Neural cell (in vitro differentiated cells): ENCODE data around the gene IGFBPL1. TPM values are rescaled to one million over a fixed set of nuclear protein-coding genes. Genes with fewer than 3 reads are reported as not detected.

Experiments
- H2AFZ ChIP-seq: fragments of 200-600, 300-800 bp; sonication (generic), shearing (Covaris generic); 2 replicates; pipeline ENCODE4 v1.6.0; 2014; ENCODE audit warnings: low read depth, mild to moderate bottlenecking, antibody characterized with exemption, low read length, moderate library complexity
- H3F3A ChIP-seq: fragments of 200-600 bp; shearing (Covaris generic); 2 replicates; pipeline ENCODE4 v1.6.1; 2016; ENCODE audit warnings: mild to moderate bottlenecking, moderate library complexity, mixed read lengths, antibody characterized with exemption, low read length; ENCODE audit not compliant: insufficient read depth, poor library complexity, severe bottlenecking
- H3K27ac ChIP-seq: fragments of 200-600, 300-800 bp; sonication (generic), shearing (Covaris generic); 2 replicates; pipeline ENCODE4 v1.5.1; 2014; ENCODE audit warnings: mild to moderate bottlenecking, low read length, moderate library complexity
- H3K27me3 ChIP-seq: fragments of 300-800, 200-600 bp; sonication (generic), shearing (Covaris generic); 2 replicates; pipeline ENCODE4 v1.6.0; 2014; ENCODE audit warnings: mild to moderate bottlenecking, low read depth, low read length, moderate library complexity; ENCODE audit not compliant: insufficient read depth
- H3K36me3 ChIP-seq: fragments of 300-800, 200-600 bp; sonication (generic), shearing (Covaris generic); 2 replicates; pipeline ENCODE4 v1.5.1; 2014; ENCODE audit warnings: mild to moderate bottlenecking, antibody characterized with exemption, low read length, moderate library complexity; ENCODE audit not compliant: insufficient read depth
- H3K4me2 ChIP-seq: fragments of 300-800, 200-600 bp; sonication (generic), shearing (Covaris generic); 2 replicates; pipeline ENCODE4 v1.6.0; 2014; ENCODE audit warnings: mild to moderate bottlenecking, low read length
- H3K4me3 ChIP-seq: fragments of 300-800, 200-600 bp; sonication (generic), shearing (Covaris generic); 2 replicates; pipeline ENCODE4 v1.5.1; 2014; ENCODE audit warnings: mild to moderate bottlenecking, low read length, moderate library complexity
- H3K79me2 ChIP-seq: fragments of 200-600 bp; shearing (Covaris generic); replicated peaks from 2 replicates; pipeline ENCODE4 v1.6.0; 2014; ENCODE audit warnings: mild to moderate bottlenecking, low read length, moderate library complexity; ENCODE audit not compliant: insufficient read depth
- H3K9ac ChIP-seq: fragments of 300-800, 200-600 bp; sonication (generic), shearing (Covaris generic); 2 replicates; pipeline ENCODE4 v1.6.1; 2016; ENCODE audit warnings: mild to moderate bottlenecking, low read length, mixed read lengths
- H3K9me2 ChIP-seq: fragments of 200-600 bp; shearing (Covaris generic); 2 replicates; pipeline ENCODE4 v1.6.1; 2016; ENCODE audit warnings: mild to moderate bottlenecking, low read length, mixed read lengths; ENCODE audit not compliant: insufficient read depth
- H3K9me3 ChIP-seq: fragments of 200-600, 300-800 bp; sonication (generic), shearing (Covaris generic); 2 replicates; pipeline ENCODE4 v1.6.1; 2016; ENCODE audit warnings: mild to moderate bottlenecking, mixed run types, low read length, moderate library complexity, mixed read lengths
- H4K20me1 ChIP-seq: fragments of 200-600 bp; shearing (Covaris generic); 2 replicates; pipeline ENCODE4 v1.6.1; 2016; ENCODE audit warnings: mild to moderate bottlenecking, mixed run types; ENCODE audit not compliant: insufficient read depth
- EP300 ChIP-seq: fragments of 450-650 bp; conservative IDR thresholded peaks from 2 replicates; pipeline ENCODE4 v1.6.1; 2014; ENCODE audit warnings: antibody characterized with exemption, mild to moderate bottlenecking, moderate library complexity; ENCODE audit not compliant: poor library complexity, severe bottlenecking
- EZH2 ChIP-seq: fragments of 200-600, 300-800 bp; shearing (Covaris generic), sonication (generic); IDR thresholded peaks from 2 replicates; pipeline ENCODE4 v1.6.1; 2014; ENCODE audit warnings: antibody characterized with exemption, low read length, borderline replicate concordance, mild to moderate bottlenecking; ENCODE audit not compliant: insufficient read depth, poor library complexity, severe bottlenecking
- MXI1 ChIP-seq: fragments of 450-650 bp; conservative IDR thresholded peaks from 2 replicates; pipeline ENCODE4 v1.6.1; 2014; ENCODE audit warnings: antibody characterized with exemption, mild to moderate bottlenecking; ENCODE audit not compliant: poor library complexity, severe bottlenecking
- POLR2AphosphoS5 ChIP-seq: IDR thresholded peaks from 2 replicates; pipeline ENCODE4 v1.6.1; 2012
- RAD21 ChIP-seq: fragments of 450-650 bp; conservative IDR thresholded peaks from 2 replicates; pipeline ENCODE4 v1.6.1; 2014; ENCODE audit warnings: antibody characterized with exemption, mild to moderate bottlenecking, moderate library complexity
- SMC3 ChIP-seq: fragments of 450-650 bp; conservative IDR thresholded peaks from 2 replicates; pipeline ENCODE4 v1.6.1; 2014; ENCODE audit warnings: antibody characterized with exemption, mild to moderate bottlenecking, moderate library complexity; ENCODE audit not compliant: poor library complexity
- TAF1 ChIP-seq: IDR thresholded peaks from 2 replicates; pipeline ENCODE4 v1.6.1; 2012; ENCODE audit warnings: low read depth
- polyA plus RNA-seq: library from polyadenylated mRNA; depleted of rRNA; stranded (reverse); fragments of >200 nt; gene quantifications from 2 replicates; pipeline ENCODE4 v1.2.3, GENCODE V29; 2014
- TF ChIP-seq, protein P1 (sequence below): fragments of 450-650 bp; IDR thresholded peaks from 2 replicates; pipeline ENCODE4 v1.5.1; 2014; ENCODE audit warnings: antibody characterized with exemption, mild to moderate bottlenecking, moderate library complexity; ENCODE audit not compliant: poor library complexity, severe bottlenecking
- TF ChIP-seq, protein P2 (sequence below): IDR thresholded peaks from 2 replicates; pipeline ENCODE4 v1.6.1; 2012; ENCODE audit warnings: borderline replicate concordance

The IGFBPL1 gene
- polyA plus RNA-seq, 1 donor from 2014 or later = 372 TPM

DNA sequence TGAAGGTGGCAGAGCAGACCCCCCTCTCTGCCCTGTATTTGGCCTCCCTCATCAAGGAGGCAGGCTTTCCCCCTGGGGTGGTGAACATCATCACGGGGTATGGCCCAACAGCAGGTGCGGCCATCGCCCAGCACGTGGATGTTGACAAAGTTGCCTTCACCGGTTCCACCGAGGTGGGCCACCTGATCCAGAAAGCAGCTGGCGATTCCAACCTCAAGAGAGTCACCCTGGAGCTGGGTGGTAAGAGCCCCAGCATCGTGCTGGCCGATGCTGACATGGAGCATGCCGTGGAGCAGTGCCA lies 27.9 kb downstream of the IGFBPL1 start:
- H3K9me2 ChIP-seq = no peaks in the 10 kb centered on the region
- no peak overlapping the region for H2AFZ ChIP-seq
- no peaks in the 10 kb centered on the region for H4K20me1 ChIP-seq
- H3K4me3 ChIP-seq = no peak overlapping the region
- H3K36me3 ChIP-seq = peaks cover 5% of the 10 kb centered on the region
- TF ChIP-seq RAD21 (no peak), MXI1 (no peak)
- H3K79me2 ChIP-seq = peaks cover 6% of the 10 kb centered on the region
- no peaks in the 10 kb centered on the region for H3K27me3 ChIP-seq
- no peak overlapping the region for H3K27ac ChIP-seq
- H3F3A ChIP-seq = no peaks in the 10 kb centered on the region
- H3K9ac ChIP-seq = no peak overlapping the region
- no peaks in the 10 kb centered on the region for H3K9me3 ChIP-seq
- no peak overlapping the region for H3K4me2 ChIP-seq

DNA sequence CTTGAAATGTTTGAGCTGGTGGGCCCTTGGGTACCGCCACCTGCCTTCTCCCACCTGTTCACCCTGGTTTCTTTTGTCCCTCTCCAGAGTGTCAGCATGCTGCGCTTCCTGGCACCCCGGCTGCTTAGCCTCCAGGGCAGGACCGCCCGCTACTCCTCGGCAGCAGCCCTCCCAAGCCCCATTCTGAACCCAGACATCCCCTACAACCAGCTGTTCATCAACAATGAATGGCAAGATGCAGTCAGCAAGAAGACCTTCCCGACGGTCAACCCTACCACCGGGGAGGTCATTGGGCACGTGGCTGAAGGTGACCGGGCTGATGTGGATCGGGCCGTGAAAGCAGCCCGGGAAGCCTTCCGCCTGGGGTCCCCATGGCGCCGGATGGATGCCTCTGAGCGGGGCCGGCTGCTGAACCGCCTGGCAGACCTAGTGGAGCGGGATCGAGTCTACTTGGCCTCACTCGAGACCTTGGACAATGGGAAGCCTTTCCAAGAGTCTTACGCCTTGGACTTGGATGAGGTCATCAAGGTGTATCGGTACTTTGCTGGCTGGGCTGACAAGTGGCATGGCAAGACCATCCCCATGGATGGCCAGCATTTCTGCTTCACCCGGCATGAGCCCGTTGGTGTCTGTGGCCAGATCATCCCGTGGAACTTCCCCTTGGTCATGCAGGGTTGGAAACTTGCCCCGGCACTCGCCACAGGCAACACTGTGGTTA lies 28.4 kb downstream of the IGFBPL1 start:
- H3K27ac ChIP-seq = no peak overlapping the region
- no peaks in the 10 kb centered on the region for H3K27me3 ChIP-seq
- H3K9ac ChIP-seq = no peak overlapping the region
- peaks cover 5% of the 10 kb centered on the region for H3K36me3 ChIP-seq
- H3K79me2 ChIP-seq = peaks cover 6% of the 10 kb centered on the region
- no peak overlapping the region for H2AFZ ChIP-seq
- H3F3A ChIP-seq = no peaks in the 10 kb centered on the region
- no peaks in the 10 kb centered on the region for H3K9me2 ChIP-seq
- no peak overlapping the region for H3K4me2 ChIP-seq
- TF ChIP-seq, protein P1, sequence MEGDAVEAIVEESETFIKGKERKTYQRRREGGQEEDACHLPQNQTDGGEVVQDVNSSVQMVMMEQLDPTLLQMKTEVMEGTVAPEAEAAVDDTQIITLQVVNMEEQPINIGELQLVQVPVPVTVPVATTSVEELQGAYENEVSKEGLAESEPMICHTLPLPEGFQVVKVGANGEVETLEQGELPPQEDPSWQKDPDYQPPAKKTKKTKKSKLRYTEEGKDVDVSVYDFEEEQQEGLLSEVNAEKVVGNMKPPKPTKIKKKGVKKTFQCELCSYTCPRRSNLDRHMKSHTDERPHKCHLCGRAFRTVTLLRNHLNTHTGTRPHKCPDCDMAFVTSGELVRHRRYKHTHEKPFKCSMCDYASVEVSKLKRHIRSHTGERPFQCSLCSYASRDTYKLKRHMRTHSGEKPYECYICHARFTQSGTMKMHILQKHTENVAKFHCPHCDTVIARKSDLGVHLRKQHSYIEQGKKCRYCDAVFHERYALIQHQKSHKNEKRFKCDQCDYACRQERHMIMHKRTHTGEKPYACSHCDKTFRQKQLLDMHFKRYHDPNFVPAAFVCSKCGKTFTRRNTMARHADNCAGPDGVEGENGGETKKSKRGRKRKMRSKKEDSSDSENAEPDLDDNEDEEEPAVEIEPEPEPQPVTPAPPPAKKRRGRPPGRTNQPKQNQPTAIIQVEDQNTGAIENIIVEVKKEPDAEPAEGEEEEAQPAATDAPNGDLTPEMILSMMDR = no peak
- TF ChIP-seq MXI1 = no peak
- no peak overlapping the region for H3K4me3 ChIP-seq
- no peaks in the 10 kb centered on the region for H3K9me3 ChIP-seq
- H4K20me1 ChIP-seq = no peaks in the 10 kb centered on the region

DNA sequence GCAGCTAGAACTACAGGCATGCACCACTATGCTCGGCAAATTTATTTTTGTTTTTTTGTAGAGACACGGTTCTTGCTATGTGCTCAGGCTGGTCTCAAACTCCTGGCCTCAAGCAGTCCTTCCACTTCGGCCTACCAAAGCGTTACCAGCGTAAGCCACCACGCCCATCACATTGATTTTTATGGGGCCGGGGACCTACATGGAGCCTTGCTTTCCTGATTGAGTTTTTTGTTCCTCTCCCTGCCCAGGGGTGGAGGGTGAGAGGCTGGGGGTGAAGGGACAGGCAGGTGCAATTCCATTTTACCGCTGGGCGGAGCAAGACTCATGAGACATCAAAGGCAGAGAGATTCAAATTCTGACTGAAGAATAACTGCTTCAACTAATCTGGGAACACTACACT lies 29.8 kb downstream of the IGFBPL1 start:
- no peak overlapping the region for H3K9ac ChIP-seq
- peaks cover 5% of the 10 kb centered on the region for H3K36me3 ChIP-seq
- no peak overlapping the region for H3K4me2 ChIP-seq
- no peaks in the 10 kb centered on the region for H3K9me2 ChIP-seq
- H3F3A ChIP-seq = no peaks in the 10 kb centered on the region
- H3K9me3 ChIP-seq = no peaks in the 10 kb centered on the region
- peaks cover 6% of the 10 kb centered on the region for H3K79me2 ChIP-seq
- H3K4me3 ChIP-seq = no peak overlapping the region
- no peaks in the 10 kb centered on the region for H3K27me3 ChIP-seq
- no peak overlapping the region for H2AFZ ChIP-seq
- TF ChIP-seq RAD21 = no peak
- no peak for TF ChIP-seq POLR2AphosphoS5
- no peak for TF ChIP-seq SMC3
- TF ChIP-seq EP300 = no peak
- TF ChIP-seq, protein P2, sequence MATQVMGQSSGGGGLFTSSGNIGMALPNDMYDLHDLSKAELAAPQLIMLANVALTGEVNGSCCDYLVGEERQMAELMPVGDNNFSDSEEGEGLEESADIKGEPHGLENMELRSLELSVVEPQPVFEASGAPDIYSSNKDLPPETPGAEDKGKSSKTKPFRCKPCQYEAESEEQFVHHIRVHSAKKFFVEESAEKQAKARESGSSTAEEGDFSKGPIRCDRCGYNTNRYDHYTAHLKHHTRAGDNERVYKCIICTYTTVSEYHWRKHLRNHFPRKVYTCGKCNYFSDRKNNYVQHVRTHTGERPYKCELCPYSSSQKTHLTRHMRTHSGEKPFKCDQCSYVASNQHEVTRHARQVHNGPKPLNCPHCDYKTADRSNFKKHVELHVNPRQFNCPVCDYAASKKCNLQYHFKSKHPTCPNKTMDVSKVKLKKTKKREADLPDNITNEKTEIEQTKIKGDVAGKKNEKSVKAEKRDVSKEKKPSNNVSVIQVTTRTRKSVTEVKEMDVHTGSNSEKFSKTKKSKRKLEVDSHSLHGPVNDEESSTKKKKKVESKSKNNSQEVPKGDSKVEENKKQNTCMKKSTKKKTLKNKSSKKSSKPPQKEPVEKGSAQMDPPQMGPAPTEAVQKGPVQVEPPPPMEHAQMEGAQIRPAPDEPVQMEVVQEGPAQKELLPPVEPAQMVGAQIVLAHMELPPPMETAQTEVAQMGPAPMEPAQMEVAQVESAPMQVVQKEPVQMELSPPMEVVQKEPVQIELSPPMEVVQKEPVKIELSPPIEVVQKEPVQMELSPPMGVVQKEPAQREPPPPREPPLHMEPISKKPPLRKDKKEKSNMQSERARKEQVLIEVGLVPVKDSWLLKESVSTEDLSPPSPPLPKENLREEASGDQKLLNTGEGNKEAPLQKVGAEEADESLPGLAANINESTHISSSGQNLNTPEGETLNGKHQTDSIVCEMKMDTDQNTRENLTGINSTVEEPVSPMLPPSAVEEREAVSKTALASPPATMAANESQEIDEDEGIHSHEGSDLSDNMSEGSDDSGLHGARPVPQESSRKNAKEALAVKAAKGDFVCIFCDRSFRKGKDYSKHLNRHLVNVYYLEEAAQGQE = no peak
- TF ChIP-seq TAF1 = no peak
- TF ChIP-seq MXI1 = no peak
- TF ChIP-seq EZH2 = no peak
- TF ChIP-seq, protein P1 = no peak
- H4K20me1 ChIP-seq = no peaks in the 10 kb centered on the region
- no peak overlapping the region for H3K27ac ChIP-seq
